A549 (cell line): ENCODE data around the gene EBF3. TPM values are rescaled to one million over a fixed set of nuclear protein-coding genes. Genes with fewer than 3 reads are reported as not detected.

Experiments
- ATAC-seq, 2 experiments: fragments of 200-7000 bp in 1 of 2; fragments of >200 bp in 1 of 2; cut with Nextera tagmentation in 1 of 2; cut with Tn5 transposase in 1 of 2; 3 replicates each; pipeline versions ENCODE4 v1.8.0 to v1.9.1; 2018 to 2020; ENCODE audit warnings: mild to moderate bottlenecking in 1 of 2, moderate library complexity in 1 of 2
- CTCF ChIA-PET: fragments of 300-600 bp; sonication (Branson Sonifier 250); formaldehyde crosslinking; extraction: SDS; loops from one replicate; lab custom pipeline; 2021; ENCODE audit warnings: antibody characterized with exemption, inconsistent platforms; lab: Yijun Ruan, JAX
- POLR2A ChIA-PET: fragments of 350-600 bp; formaldehyde crosslinking; extraction: SDS; loops from one replicate; lab custom pipeline; 2021; ENCODE audit warnings: antibody characterized with exemption, inconsistent platforms; lab: Yijun Ruan, JAX
- DNase-seq, 2 experiments: peaks; one replicate each; pipeline versions ENCODE4 v3.0.0 to v3.0.0-alpha.2; 2011 to 2016; ENCODE audit warnings: low read depth in 1 of 2, low spot score in 1 of 2
- FAIRE-seq: peaks from 2 replicates; lab custom pipeline; 2011; peaks lifted over from hg19 to GRCh38; lab: Jason Lieb, UNC
- H3K27ac ChIP-seq, 2 experiments: fragments of >200 bp; sonication (Bioruptor Twin); formaldehyde crosslinking; 3 replicates each; pipeline ENCODE4 v1.5.1; 2016 to 2017
- H3K4me1 ChIP-seq: fragments of >200 bp; sonication (Bioruptor Twin); formaldehyde crosslinking; 3 replicates; pipeline ENCODE4 v1.6.1; 2016
- H3K4me2 ChIP-seq: fragments of >200 bp; sonication (Bioruptor Twin); formaldehyde crosslinking; 3 replicates; pipeline ENCODE4 v1.6.1; 2016
- H3K4me3 ChIP-seq: fragments of >200 bp; sonication (Bioruptor Twin); formaldehyde crosslinking; 3 replicates; pipeline ENCODE4 v1.5.1; 2016
- H3K9me3 ChIP-seq: fragments of >200 bp; sonication (Bioruptor Twin); formaldehyde crosslinking; 3 replicates; pipeline ENCODE4 v1.6.1; 2016
- EHF ChIP-seq: fragments of 250-450 bp; sonication (Bioruptor Pico); IDR thresholded peaks from 2 replicates; pipeline ENCODE4 v1.5.0; 2020; ENCODE audit warnings: mild to moderate bottlenecking
- EP300 ChIP-seq, 2 experiments: fragments of >200 bp; sonication (Bioruptor Twin); formaldehyde crosslinking; IDR thresholded peaks; 2 replicates in 1 of 2; 3 replicates in 1 of 2; pipeline ENCODE4 v1.6.1; 2016 to 2017
- ESRRA ChIP-seq: fragments of 150-350 bp; IDR thresholded peaks from 2 replicates; pipeline ENCODE4 v1.6.1; 2014; ENCODE audit warnings: mild to moderate bottlenecking, low read length, borderline replicate concordance
- FOSL2 ChIP-seq, 2 experiments: fragments of 450-650 bp in 1 of 2; fragments of >200 bp in 1 of 2; sonication (Bioruptor Twin) in 1 of 2; formaldehyde crosslinking; IDR thresholded peaks; 2 replicates each; pipeline versions ENCODE4 v1.5.0 to v1.6.1; 2016 to 2020; ENCODE audit warnings: mild to moderate bottlenecking in 1 of 2, moderate library complexity in 1 of 2
- FOXS1 ChIP-seq: fragments of 250-450 bp; sonication (Bioruptor Pico); IDR thresholded peaks from 2 replicates; pipeline ENCODE4 v1.5.0; 2020; ENCODE audit warnings: mild to moderate bottlenecking, moderate library complexity
- HOXA7 ChIP-seq: fragments of 250-450 bp; sonication (Bioruptor Pico); IDR thresholded peaks from 2 replicates; pipeline ENCODE4 v1.5.0; 2020; ENCODE audit warnings: mild to moderate bottlenecking, moderate library complexity
- JUNB ChIP-seq: fragments of >200 bp; sonication (Bioruptor Twin); formaldehyde crosslinking; IDR thresholded peaks from 2 replicates; pipeline ENCODE4 v1.6.1; 2016
- KDM1A ChIP-seq: fragments of 200-600 bp; sonication (generic); IDR thresholded peaks from 2 replicates; pipeline ENCODE4 v1.6.1; 2016; ENCODE audit warnings: low read depth, mild to moderate bottlenecking
- KDM5A ChIP-seq: fragments of 200-600 bp; sonication (generic); IDR thresholded peaks from 2 replicates; pipeline ENCODE4 v1.6.1; 2016; ENCODE audit warnings: antibody characterized with exemption, mild to moderate bottlenecking
- MAZ ChIP-seq: fragments of 150-350 bp; IDR thresholded peaks from 2 replicates; pipeline ENCODE4 v1.6.1; 2014; ENCODE audit warnings: antibody characterized with exemption, low read depth, low read length, borderline replicate concordance
- NFE2L2 ChIP-seq: fragments of 150-350 bp; conservative IDR thresholded peaks from 2 replicates; pipeline ENCODE4 v1.6.1; 2014; ENCODE audit warnings: low read length
- NPAS2 ChIP-seq: fragments of 250-450 bp; sonication (Bioruptor Pico); IDR thresholded peaks from 2 replicates; pipeline ENCODE4 v1.8.0; 2022; ENCODE audit warnings: mild to moderate bottlenecking, moderate library complexity, borderline replicate concordance
- NR3C1 ChIP-seq: fragments of >200 bp; sonication (Bioruptor Twin); formaldehyde crosslinking; IDR thresholded peaks from 3 replicates; pipeline ENCODE4 v1.6.1; 2017
- RAD21 ChIP-seq, 2 experiments: fragments of >200 bp in 1 of 2; sonication (Bioruptor Twin) in 1 of 2; formaldehyde crosslinking in 1 of 2; IDR thresholded peaks in 1 of 2; conservative IDR thresholded peaks in 1 of 2; 2 replicates in 1 of 2; 3 replicates in 1 of 2; pipeline ENCODE4 v1.6.1; 2012 to 2018; ENCODE audit warnings: inconsistent platforms in 1 of 2
- RARB ChIP-seq: fragments of 250-450 bp; sonication (Bioruptor Pico); IDR thresholded peaks from 2 replicates; pipeline ENCODE4 v1.8.0; 2021; ENCODE audit warnings: mild to moderate bottlenecking, moderate library complexity
- RFX5 ChIP-seq: fragments of 450-650 bp; IDR thresholded peaks from 2 replicates; pipeline ENCODE4 v1.7.1; 2014; ENCODE audit warnings: antibody characterized with exemption, mild to moderate bottlenecking, moderate library complexity
- RNF2 ChIP-seq: fragments of 200-600 bp; sonication (generic); IDR thresholded peaks from 2 replicates; pipeline ENCODE4 v1.6.1; 2016; ENCODE audit warnings: low read depth, mild to moderate bottlenecking, antibody characterized with exemption, moderate library complexity, borderline replicate concordance
- TFCP2L1 ChIP-seq: fragments of 250-450 bp; sonication (Bioruptor Pico); IDR thresholded peaks from 2 replicates; pipeline ENCODE4 v1.5.0; 2021; ENCODE audit warnings: mild to moderate bottlenecking
- ZC3H11A ChIP-seq: fragments of 450-650 bp; IDR thresholded peaks from 2 replicates; pipeline ENCODE4 v1.6.1; 2014; ENCODE audit warnings: antibody characterized with exemption, mild to moderate bottlenecking
- ZFP36 ChIP-seq: fragments of 450-650 bp; IDR thresholded peaks from 2 replicates; pipeline ENCODE4 v1.6.1; 2014; ENCODE audit warnings: borderline replicate concordance; ENCODE audit not compliant: partially characterized antibody
- ZSCAN20 ChIP-seq: fragments of 250-450 bp; sonication (Bioruptor Pico); IDR thresholded peaks from 2 replicates; pipeline ENCODE4 v1.8.0; 2022; ENCODE audit warnings: mild to moderate bottlenecking, moderate library complexity
- WGBS: methylation state at CpG from one replicate; pipeline ENCODE4 v1.1.6; 2017; ENCODE audit errors: missing lambda C conversion rate; 5-methylcytosine and 5-hydroxymethylcytosine counted together
- polyA plus RNA-seq, 4 experiments: library from polyadenylated mRNA; depleted of rRNA in 3 of 4; stranded (reverse); fragments of >200 nt; fragmentation: RNase III in 1 of 4; extraction: RNeasy Plus Mini Kit Qiagen cat#74134 plus additional on column Dnase treatment in 1 of 4; gene quantifications; 2 replicates in 3 of 4; 3 replicates in 1 of 4; pipeline ENCODE4 v1.2.3, GENCODE V29; 2011 to 2017
- TF ChIP-seq, protein P1 (sequence below): fragments of 150-350 bp; IDR thresholded peaks from 2 replicates; pipeline ENCODE4 v1.6.1; 2014; ENCODE audit warnings: low read depth, mild to moderate bottlenecking, low read length
- TF ChIP-seq, protein P2 (sequence below): IDR thresholded peaks from 2 replicates; pipeline ENCODE4 v1.6.1; 2012
- TF ChIP-seq, protein P3 (sequence below): fragments of >200 bp; sonication (Bioruptor Twin); formaldehyde crosslinking; IDR thresholded peaks from 3 replicates; pipeline ENCODE4 v1.5.1; 2016
- TF ChIP-seq, protein P4 (sequence below): fragments of >200 bp; sonication (Bioruptor Twin); formaldehyde crosslinking; IDR thresholded peaks from 2 replicates; pipeline ENCODE4 v1.6.1; 2016

Gene EBF3
- polyA plus RNA-seq, 2 of the 4 experiments (the other 2 are of a cell fraction), result 0.12 TPM; not detected in 1

DNA sequence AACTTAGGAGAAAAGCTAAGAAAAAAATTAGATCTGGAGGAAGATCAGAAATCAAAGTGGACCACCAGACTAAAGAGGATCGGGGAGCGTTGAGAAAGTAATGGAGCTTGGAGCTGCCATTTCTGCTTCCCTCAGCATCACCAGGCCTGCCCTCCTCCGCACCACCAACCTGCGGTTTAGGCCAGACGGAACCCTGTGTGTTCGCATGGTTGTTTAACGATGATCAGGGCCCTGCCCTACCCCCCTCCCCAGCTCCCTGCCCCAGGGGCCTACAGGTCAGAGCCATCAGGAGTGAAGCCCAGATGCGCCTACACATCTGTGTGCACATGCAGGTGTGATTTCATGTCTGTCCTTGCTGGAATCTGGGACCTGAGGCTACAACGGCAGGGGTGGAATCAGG, 45.7 kb downstream of the EBF3 start:
- Histone ChIP-seq H3K4me2 (no peak overlapping the region), H3K4me1 (no peaks in the 10 kb centered on the region), H3K4me3 (no peak overlapping the region)
- CTCF ChIA-PET, result no interaction called here
- 72% methylated on average over 9 of the region's 9 CpGs for WGBS
- no peak for ATAC-seq
- no peak for TF ChIP-seq MAZ
- TF ChIP-seq NR3C1, result no peak
- no peak for TF ChIP-seq RARB (CRISPR knock-in tag)
- TF ChIP-seq KDM5A, result no peak
- no peak for TF ChIP-seq RNF2
- TF ChIP-seq ZC3H11A, result no peak
- TF ChIP-seq TFCP2L1 (CRISPR knock-in tag), result no peak
- TF ChIP-seq, protein P1, sequence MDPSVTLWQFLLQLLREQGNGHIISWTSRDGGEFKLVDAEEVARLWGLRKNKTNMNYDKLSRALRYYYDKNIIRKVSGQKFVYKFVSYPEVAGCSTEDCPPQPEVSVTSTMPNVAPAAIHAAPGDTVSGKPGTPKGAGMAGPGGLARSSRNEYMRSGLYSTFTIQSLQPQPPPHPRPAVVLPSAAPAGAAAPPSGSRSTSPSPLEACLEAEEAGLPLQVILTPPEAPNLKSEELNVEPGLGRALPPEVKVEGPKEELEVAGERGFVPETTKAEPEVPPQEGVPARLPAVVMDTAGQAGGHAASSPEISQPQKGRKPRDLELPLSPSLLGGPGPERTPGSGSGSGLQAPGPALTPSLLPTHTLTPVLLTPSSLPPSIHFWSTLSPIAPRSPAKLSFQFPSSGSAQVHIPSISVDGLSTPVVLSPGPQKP, result no peak
- TF ChIP-seq JUNB, result no peak
- no peak for TF ChIP-seq RAD21 (conservative IDR thresholded peaks at IDR 0.05 in 1 of 2, IDR thresholded peaks at IDR 0.05 in 1 of 2)
- TF ChIP-seq EP300 (IDR thresholded peaks at IDR 0.05), result no peak
- no peak for TF ChIP-seq NFE2L2
- no peak for TF ChIP-seq EHF (CRISPR knock-in tag)
- TF ChIP-seq, protein P2, sequence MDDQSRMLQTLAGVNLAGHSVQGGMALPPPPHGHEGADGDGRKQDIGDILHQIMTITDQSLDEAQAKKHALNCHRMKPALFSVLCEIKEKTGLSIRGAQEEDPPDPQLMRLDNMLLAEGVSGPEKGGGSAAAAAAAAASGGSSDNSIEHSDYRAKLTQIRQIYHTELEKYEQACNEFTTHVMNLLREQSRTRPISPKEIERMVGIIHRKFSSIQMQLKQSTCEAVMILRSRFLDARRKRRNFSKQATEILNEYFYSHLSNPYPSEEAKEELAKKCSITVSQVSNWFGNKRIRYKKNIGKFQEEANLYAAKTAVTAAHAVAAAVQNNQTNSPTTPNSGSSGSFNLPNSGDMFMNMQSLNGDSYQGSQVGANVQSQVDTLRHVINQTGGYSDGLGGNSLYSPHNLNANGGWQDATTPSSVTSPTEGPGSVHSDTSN, result no peak
- TF ChIP-seq, protein P3, sequence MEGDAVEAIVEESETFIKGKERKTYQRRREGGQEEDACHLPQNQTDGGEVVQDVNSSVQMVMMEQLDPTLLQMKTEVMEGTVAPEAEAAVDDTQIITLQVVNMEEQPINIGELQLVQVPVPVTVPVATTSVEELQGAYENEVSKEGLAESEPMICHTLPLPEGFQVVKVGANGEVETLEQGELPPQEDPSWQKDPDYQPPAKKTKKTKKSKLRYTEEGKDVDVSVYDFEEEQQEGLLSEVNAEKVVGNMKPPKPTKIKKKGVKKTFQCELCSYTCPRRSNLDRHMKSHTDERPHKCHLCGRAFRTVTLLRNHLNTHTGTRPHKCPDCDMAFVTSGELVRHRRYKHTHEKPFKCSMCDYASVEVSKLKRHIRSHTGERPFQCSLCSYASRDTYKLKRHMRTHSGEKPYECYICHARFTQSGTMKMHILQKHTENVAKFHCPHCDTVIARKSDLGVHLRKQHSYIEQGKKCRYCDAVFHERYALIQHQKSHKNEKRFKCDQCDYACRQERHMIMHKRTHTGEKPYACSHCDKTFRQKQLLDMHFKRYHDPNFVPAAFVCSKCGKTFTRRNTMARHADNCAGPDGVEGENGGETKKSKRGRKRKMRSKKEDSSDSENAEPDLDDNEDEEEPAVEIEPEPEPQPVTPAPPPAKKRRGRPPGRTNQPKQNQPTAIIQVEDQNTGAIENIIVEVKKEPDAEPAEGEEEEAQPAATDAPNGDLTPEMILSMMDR, result no peak
- no peak for TF ChIP-seq KDM1A
- TF ChIP-seq FOXS1, result no peak
- TF ChIP-seq, protein P4, sequence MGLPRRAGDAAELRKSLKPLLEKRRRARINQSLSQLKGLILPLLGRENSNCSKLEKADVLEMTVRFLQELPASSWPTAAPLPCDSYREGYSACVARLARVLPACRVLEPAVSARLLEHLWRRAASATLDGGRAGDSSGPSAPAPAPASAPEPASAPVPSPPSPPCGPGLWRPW, result no peak
- TF ChIP-seq, all 56 proteins: peak for 0
- Histone ChIP-seq H3K27ac (no peak overlapping the region), H3K9me3 (no peaks in the 10 kb centered on the region)
- FAIRE-seq, result no peak
- DNase-seq, result no peak
- POLR2A ChIA-PET, result interaction anchor here (0.6 kb wide), 1 partner anchor 17 kb away, joined by 5 read pairs; no protein-coding TSS in a partner anchor

DNA sequence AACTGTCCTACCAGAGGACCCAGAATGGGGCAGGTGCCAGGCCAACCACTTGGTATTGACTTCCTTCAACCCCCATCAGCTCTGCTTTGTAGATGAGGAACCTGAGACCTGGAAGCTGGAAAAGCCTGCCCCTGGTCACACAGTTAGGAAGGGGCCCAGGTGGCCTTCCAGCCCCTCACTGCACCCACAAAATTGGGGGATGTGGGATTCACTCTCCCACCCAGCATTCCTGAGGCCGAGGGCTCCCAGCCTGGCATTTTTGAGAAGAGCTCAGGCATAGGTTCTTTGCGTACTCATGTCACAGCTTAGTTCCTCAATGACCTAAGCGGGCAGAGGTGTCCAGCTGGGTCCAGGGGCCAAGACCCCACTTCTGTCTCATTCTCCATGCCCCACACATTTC, 46.1 kb downstream of the EBF3 start:
- ATAC-seq (no peak), DNase-seq (no peak)
- H3K4me2 ChIP-seq, result no peak overlapping the region
- no peak overlapping the region for H3K27ac ChIP-seq
- TF ChIP-seq RFX5, result no peak
- TF ChIP-seq NPAS2 (CRISPR knock-in tag), result no peak
- no peak for TF ChIP-seq FOSL2 (IDR thresholded peaks at IDR 0.05)
- no peak for TF ChIP-seq FOSL2 (CRISPR knock-in tag; IDR thresholded peaks at IDR 0.05)
- no peak for TF ChIP-seq NFE2L2
- TF ChIP-seq ESRRA, result no peak
- TF ChIP-seq ZSCAN20, result no peak
- TF ChIP-seq HOXA7 (CRISPR knock-in tag), result no peak
- no peak for TF ChIP-seq ZFP36
- TF ChIP-seq RAD21 (conservative IDR thresholded peaks at IDR 0.05 in 1 of 2, IDR thresholded peaks at IDR 0.05 in 1 of 2), result no peak
- TF ChIP-seq JUNB, result no peak
- TF ChIP-seq RNF2, result no peak
- TF ChIP-seq, all 56 proteins: peak for 0
- no peak for FAIRE-seq
- 55% methylated on average over 3 of the region's 3 CpGs for WGBS
- Histone ChIP-seq H3K4me1 (no peaks in the 10 kb centered on the region), H3K9me3 (no peaks in the 10 kb centered on the region), H3K4me3 (no peak overlapping the region)
- POLR2A ChIA-PET, result interaction anchor here (0.6 kb wide), 1 partner anchor 16 kb away, joined by 5 read pairs; no protein-coding TSS in a partner anchor
- CTCF ChIA-PET, result no interaction called here
